ENCODE results near the gene NUBPL.

GRCh38 chr14:31843361-31844091 is 282.3 kb downstream of the NUBPL start:
- TF ChIP-seq CTCF (conservative IDR thresholded peaks at IDR 0.05; ENCODE audit: low read length) (no peak), EZH2phosphoT487 (IDR thresholded peaks at IDR 0.05; ENCODE audit: borderline replicate concordance, low read depth, low read length) (no peak)
